ENCODE measurements around the gene ATP11A.

ATP11A gene

DNA sequence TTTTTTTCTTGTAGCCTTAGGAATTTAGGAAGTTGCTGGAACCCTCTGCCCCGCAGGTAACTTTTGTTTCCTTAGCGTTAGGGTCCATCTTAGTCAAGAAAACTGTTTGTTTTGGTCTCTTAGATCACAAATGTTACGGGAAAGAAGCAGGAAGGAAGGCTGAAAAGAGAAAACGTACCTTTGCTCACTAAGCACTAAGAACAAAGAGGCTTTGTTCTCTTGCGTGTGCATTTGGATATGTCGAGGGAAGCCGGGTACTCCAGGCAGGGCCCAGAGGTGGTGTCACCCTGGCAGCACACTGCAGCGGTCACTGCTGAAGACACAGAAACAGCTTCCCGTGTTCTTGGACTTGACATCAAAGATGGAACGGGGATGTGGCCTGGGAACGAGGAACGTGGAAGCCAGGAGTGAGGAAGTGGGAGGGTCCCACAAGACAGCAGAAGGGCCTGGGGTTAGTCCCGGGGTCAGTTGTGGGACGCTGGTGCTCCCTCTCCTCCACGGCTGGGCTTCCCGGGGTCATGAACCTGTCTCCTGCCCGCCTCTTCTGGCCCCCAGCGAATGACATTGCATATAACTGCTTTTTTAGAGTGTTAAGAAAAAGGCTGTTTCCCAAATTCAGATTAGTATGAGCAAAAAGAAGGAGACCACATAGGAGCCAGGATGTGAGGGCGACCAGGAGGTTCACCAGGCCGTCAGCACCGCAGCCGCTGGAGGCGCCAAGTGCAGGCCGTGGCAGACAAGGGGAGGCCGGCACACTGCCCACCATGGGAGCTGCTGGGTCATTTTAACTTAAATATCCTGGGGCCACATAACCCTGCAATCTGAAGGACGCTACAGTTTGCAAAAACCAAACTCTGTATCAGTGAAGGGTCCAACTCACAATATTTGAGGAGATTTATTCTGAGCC, 31.6 kb downstream of the ATP11A start:
- in situ Hi-C loops (cut with HindIII; ENCODE audit: low sequenced_read_pairs): no loop called here

DNA sequence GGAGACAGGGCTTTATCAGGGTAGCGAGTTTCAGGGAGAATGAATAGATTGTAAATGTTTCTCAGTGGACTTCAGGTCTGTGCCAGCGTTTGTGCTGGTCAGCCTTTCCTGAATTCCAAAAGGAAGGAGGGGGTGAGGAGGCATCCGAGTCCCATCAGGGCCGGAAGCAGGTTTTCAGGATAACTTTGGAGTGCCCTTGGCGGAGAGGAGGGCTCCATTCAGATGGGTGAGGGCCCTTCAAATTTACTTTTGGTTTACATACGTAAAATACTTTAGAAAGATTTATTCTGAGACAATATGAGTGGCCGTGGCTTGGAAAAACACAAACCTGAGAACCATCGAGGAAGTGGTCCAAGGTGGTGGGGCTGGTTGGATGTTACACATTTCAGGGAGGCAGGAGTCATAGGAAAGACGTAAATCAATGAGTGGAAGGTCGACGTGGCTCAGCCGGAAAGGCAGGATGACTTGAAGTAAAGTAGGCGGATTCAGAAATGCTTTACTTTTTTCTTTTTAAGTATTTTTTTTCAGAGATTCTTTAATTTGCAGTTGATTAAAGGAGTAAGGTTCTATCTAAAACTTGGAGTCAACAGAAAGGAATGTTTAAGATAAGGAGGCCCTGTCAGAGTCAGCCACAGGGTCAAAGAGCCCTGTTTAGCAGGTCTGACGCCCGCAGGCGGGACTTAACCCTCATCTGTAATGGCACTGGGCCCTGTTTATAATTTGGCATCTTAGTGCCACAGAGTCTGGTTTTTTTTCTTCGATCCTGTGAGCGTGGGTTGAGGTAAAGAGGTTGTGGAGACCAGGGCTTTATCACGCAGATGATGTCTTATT, 32.8 kb downstream of the ATP11A start:
- in situ Hi-C loops (cut with HindIII; ENCODE audit: low sequenced_read_pairs): no loop called here

DNA sequence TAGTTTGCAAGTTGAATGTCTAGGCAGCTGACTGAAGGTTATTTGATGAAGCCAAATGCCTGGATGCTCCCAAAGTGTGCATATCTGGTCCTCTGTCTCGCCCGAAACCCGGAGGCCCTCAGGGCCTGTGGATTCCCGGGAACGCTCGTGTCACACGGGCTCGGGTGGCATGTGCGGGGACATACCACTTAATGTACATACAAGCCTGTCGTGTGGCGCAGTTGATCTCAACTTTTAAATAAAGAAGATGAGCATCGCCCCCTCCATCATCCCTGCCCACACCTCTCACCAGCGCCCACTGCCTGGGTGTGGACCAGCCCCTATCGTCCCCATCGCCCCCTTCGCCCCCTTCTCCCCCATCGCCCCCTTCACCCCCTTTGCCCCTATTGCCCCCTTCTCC, 33.9 kb downstream of the ATP11A start:
- in situ Hi-C loops (cut with HindIII; ENCODE audit: low sequenced_read_pairs): no loop called here

DNA sequence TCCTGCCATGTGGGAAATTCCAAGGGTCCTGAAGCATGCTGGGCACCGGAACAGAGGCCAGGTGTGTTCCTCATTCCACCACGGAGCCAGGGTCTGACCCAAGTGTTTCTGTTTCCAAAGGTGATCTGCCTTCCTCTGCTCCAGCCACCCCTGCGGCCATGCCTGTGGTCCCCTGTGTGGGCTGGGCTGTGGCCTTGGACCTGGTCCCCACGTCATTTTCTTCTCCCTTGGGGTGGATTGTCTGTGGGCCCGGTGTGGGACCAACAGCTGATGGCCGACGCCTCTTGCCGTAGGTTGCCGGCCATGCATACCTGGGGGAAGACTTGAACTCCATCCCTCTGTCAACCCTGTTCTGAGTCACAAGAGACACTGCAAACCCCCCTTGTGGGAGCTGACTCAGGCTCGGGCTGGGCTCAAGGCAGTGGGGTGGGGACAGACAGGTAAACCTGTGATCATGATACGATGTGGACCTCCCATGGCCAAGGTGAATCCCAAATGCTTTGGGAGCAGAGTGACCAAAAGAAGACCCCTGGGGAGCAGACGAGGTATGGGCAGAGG, 35.0 kb downstream of the ATP11A start:
- in situ Hi-C loops (cut with HindIII; ENCODE audit: low sequenced_read_pairs): loop anchor here (5.0 kb wide), 3 partner anchors 47 to 142 kb away; no protein-coding TSS in a partner anchor

DNA sequence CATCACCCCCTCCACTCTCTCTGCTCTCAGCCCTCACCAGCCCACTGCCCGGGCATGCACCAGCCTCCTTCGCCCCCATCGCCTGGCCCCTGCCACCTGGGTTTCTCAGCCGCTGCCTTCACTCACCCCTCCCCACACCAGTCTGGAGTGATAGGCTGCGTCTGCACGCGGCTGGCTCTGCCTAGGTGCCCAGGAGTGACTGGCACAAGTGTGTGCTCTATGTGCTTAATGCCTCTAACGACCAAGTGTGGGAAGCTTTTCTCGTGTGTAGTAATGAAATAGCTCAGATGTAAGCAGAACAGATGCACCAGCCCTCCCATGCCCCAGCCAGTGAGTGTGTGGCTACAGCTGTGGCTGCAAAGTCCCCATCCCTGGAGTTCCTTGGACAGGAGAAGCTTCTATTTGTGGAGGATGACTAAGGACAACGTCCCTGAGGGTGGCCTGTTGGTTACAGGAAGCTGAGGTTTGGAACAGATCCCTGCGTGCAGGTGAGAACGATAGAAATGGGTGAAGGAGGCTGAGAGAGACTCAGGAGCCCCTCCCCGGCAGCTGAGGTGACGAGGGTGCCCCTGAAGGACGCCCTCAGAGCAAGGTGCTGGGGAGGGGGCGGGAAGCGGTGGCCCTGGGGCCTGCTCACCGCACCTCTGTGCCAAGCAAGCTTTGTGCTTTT, 35.6 kb downstream of the ATP11A start:
- in situ Hi-C loops (cut with HindIII; ENCODE audit: low sequenced_read_pairs): loop anchor here (5.0 kb wide), 3 partner anchors 47 to 142 kb away; no protein-coding TSS in a partner anchor

DNA sequence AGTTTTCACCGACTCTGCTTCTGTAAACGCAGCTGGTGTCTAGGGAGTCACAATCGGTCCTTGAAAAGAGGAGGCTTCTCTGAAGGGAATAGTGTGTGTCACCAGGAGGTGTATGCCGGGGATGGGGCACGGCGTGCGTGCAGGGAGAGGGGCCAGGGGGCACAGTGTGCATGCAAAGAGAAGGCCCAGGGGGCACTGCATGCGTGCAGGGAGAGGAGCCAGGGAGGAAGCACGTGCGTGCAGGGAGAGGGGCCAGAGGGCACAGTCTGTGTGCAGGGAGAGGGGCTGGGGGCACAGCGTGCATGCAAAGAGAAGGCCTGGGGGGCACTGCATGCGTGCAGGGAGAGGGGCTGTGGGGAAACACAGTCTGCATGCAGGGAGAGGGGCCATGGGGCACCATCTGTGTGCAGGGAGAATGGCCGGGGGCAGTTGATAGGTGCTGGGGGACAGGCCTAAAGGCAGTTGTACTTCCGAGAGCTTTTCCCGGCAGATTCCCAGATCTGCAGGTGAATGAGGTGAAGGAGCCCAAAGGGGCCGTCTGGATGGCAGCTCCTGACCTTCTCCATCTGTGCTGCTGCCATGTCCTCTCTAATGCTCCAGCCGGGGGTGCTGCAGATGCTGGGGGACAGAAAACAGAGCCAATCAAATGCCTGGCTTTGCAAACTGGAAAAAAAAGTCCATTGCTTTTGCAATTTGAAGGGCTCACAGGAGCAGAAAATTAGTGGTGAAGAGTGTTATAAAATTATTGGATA, 36.4 kb downstream of the ATP11A start:
- in situ Hi-C loops (cut with HindIII; ENCODE audit: low sequenced_read_pairs): loop anchor here (5.0 kb wide), 3 partner anchors 46 to 141 kb away; no protein-coding TSS in a partner anchor

DNA sequence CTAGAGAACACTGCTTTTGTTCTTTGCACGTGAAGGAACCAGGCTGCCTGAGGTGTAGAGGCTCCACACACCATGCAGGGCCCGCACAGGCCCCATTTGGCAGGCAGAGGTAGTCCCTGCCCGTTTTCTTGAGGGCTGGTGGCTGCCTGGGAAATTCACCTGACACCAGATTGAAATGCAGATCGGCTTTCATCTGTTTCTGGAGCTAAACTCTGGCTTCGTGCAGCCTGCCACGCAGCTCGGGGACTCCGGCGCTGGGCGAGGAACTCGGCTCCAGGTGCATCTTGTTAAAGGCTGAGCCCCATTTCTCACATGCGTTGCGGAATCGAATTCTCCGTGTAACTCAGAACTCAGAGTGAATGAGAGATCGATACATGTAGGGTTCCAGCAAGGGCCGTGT, 37.7 kb downstream of the ATP11A start:
- in situ Hi-C loops (cut with HindIII; ENCODE audit: low sequenced_read_pairs): loop anchor here (5.0 kb wide), 3 partner anchors 45 to 140 kb away; no protein-coding TSS in a partner anchor

DNA sequence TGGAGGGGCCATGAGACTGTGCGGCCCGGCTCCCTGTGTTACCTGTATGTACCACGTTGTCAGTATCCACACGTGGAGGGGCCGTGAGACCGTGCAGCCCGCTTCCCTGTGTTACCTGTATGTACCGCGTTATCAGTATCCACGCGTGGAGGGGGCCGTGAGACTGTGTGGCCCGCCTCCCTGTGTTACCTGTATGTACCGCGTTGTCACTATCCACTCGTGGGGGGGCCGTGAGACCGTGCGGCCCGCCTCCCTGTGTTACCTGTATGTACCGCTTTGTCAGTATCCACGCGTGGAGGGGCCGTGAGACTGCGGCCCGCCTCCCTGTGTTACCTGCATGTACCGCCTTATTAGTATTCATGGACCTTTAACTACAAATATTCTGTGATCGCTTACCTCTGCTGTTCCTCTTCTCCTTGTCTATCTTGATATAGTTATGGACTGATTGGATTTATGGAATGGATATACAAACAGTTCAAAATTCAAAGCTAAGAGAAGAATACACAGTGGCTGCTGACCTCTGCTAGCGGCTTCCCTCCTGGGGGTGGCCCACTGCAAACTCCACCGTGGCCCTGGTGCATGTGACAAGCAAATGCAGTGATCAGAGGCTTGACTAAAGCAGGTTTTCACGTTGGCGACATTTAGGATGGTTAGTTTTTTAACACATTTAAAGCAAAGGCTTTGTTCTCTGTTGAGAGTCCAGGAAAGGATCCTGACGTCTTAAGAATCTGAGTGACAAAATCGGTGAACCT, 38.7 kb downstream of the ATP11A start:
- in situ Hi-C loops (cut with HindIII; ENCODE audit: low sequenced_read_pairs): loop anchor here (5.0 kb wide), 3 partner anchors 44 to 139 kb away; no protein-coding TSS in a partner anchor

DNA sequence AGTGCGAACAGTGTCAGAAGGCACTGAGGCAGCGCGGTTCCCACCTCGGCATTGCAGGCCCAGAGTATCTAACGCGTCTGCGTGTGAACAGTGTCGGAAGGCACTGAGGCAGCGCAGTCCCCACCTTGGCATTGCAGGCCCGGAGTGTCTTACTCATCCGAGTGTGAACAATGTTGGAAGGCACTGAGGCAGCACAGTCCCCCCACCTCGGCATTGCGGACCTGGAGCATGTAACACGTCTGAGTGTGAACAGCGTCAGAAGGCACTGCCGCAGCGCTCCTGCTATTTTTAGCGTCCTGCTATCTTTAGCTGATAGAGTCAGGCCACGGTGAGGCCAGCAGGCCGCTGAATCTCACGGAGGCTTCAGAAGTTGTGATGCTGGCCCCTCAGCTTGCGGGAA, 39.6 kb downstream of the ATP11A start:
- in situ Hi-C loops (cut with HindIII; ENCODE audit: low sequenced_read_pairs): loop anchor here (5.0 kb wide), 3 partner anchors 43 to 138 kb away; no protein-coding TSS in a partner anchor

DNA sequence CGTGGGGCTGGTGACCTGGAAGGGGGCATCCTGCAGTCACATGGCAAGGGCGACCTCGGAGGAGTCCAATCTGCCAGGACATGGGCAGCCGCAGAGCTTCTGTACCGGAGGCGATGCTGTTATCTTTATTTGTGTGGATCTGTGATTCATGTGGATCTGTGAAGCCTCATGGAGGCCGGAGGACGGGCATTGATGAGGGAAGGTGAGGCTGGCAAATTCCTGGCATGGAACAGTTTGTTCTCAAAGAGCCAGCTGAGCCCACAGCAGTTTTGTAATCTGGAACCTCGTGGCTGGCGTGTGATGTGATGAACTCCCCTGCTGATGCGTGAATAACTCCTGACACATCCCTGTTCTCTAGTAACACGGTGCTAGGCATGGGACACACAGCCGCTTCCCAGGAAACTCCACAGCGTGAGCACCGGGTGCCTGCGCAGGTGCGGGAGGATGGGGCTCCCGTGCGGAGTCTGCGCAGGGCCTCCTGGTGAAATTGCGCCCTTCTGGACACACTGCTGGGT, 40.4 kb downstream of the ATP11A start:
- in situ Hi-C loops (cut with HindIII; ENCODE audit: low sequenced_read_pairs): no loop called here

DNA sequence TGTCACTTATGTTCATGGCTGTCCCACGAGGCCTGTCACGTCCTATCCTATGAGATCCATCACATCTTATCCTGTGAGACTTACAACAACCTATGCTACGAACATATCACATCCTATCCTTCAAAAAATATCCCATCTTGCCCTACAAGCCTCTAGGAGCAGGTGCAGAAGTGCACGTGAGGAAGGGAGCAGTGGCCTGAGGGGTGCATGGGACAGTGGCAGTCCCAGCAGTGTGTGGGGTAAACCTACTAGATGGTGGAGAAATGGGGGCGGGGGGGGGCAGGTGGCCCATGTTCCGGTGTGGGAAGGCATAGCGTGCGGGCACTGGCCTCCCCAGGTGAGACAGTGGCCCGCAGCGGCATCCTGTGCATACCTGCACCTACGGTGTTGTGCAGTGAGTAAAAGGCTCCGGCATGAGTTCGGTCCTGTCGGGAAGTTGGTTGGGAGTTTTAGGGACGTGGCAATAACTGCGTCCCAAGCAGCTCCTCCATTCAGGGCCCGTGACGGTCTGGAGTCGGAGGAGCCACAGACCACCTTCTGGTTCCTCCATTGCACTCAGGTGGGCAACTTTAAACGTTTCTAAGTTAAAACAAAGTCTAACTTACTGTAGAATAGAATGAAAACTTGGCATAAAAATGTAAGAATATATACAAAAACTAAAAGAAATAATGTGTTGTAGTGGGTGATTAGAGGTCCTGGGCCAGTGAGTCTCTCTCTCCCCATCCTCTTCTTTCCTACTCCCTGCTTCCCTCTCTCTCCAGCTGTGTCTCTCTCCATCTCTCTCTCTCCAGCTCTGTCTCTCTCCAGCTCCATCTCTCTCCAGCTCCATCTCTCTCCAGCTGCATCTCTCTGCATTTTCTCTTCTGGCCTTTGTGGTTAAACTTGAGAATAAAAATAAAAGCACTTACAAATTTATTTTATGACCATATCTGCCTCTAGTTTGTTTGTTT, 42.1 kb downstream of the ATP11A start:
- in situ Hi-C loops (cut with HindIII; ENCODE audit: low sequenced_read_pairs): no loop called here

DNA sequence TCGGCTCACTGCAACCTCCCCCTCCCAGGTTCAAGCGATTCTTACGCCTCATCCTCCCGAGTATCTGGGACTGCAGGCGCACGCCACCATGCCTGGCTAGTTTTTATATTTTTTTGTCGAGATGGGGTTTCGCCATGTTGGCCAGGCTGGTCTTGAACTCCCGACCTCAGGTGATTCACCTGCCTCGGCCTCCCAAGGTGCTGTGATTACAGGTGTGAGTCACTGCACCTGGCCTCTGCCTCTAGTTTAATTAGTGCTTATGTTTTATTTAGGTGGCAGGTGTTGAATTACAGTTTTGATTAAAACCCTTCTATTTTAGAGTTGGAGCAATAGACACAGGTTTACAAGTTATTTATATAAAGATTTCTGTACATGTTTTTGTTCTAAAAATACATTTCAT, 42.8 kb downstream of the ATP11A start:
- in situ Hi-C loops (cut with HindIII; ENCODE audit: low sequenced_read_pairs): no loop called here

DNA sequence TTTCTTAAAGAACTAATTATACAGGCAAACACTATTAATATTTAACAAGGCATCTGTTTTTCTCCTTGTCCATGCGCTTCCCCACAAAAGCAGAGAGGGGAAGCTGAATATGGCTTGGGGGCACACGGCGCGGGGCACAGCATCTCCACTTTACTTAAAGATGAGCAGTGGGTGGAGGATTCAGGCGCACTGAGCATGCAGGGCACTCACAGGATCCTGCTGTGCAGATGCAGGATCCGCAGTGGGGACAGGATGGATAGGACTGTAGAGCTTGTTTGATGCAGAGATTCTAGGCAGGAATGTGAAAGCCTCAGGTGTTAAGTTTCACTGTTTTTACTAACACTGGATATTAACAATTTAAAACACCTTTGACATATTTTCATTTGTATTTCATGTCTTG, 43.3 kb downstream of the ATP11A start:
- in situ Hi-C loops (cut with HindIII; ENCODE audit: low sequenced_read_pairs): no loop called here

DNA sequence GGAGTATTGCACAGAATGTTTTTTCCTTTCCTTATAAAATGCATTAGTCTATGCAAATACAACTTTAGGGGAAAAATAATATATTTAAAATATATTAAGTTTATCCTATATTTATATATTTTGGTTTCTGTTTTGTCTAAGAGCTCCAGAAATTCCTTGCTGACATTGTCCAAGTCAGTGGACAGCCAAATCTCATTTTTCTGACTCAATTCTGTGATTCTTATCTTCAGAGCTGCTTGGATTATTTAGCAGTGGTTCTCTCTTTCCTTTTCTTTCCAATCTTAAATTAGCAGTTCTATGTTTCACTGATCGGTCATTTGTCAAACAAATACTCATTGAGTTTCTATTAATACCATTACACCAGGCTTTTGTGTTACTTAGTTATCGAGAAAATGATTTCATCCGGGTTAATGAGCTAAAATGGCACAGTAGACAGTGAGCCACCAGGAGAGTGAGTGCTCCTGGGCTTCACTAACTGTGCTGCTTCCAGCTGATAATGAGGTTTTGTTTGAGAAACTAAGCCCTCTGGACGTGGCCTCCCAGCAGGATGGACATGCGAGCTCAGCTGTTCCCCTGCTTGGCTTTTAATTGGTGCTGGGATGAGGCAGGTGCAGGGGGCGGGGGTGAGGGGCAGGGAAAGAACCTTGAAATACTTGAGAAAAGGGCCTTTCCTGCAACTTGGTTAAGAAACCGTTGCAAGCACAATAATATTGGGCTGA, 44.0 kb downstream of the ATP11A start:
- in situ Hi-C loops (cut with HindIII; ENCODE audit: low sequenced_read_pairs): no loop called here

DNA sequence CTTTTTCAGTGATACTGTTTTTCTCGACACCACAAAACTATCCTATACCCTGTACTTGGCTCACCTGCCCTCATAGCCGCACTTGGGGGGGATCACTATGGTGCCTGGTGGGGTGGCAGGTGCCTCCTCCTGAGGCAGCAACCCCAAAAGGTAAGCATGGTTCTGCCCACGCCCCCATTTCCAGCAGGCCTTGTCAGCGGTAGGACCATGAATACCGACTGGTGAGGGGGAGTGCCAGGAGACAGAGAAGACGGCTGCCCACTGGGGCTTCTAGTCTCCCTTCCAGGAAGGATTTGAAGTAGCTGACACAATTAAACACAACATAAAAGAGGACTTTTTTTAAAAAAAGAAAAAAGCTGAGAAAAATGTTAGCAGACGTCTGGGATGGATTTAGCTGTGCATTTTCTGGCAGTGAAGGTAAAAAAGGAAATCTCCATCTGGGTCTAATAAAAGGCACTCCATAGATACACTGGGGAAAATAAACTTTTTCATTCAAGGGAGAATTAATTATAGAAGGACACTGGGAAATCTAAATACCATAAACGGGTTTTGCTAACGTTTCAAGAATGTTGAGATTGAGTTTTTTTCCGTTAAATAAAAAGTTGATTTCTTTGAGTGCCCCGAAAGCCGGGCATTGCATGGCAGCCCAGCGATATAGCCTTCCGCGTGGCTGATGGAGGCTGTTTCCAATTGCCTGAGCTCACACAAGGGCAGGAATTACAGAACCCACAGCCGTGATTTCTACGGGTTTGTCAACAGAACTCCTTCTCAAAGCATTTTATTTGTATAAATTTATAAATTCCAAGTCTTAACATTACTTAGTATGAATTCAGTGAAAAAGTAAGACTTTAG, 45.1 kb downstream of the ATP11A start:
- in situ Hi-C loops (cut with HindIII; ENCODE audit: low sequenced_read_pairs): no loop called here

DNA sequence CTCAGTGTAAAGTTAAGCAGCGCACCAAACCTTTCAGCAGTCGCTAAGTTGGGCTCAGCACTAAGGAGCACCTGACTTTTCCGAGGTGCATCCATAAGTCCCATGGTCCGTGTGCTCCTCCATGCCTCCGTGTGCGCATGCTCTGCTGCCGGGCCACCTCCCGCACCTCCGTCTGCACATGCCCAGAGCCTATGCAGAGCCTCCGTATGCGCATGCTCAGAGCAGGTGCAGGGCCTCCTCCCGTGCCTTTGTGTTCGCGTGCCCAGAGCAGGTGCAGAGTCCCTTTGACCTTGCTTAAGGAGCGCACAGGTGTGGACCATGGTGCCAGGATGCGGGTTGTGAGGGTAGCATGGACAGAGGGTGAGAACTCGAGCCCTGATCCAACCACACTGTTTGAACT, 46.0 kb downstream of the ATP11A start:
- in situ Hi-C loops (cut with HindIII; ENCODE audit: low sequenced_read_pairs): no loop called here
